MM.1S (cell line): ENCODE data around the gene SLC38A8.

ENCODE experiments used
- EZH2 ChIP-seq: fragments of 300-600 bp; sonication (generic); optimal IDR thresholded peaks from 2 replicates; pipeline ENCODE3; 2017; ENCODE audit warnings: low read depth, mild to moderate bottlenecking, antibody characterized with exemption, low read length, mixed read lengths
- EZH2phosphoT487 ChIP-seq: fragments of 300-600 bp; sonication (generic); IDR thresholded peaks from 2 replicates; pipeline ENCODE4 v1.6.1; 2018; ENCODE audit warnings: antibody characterized with exemption, low read length
- TF ChIP-seq, protein P1 (sequence below): fragments of 300-600 bp; sonication (generic); IDR thresholded peaks from 2 replicates; pipeline ENCODE4 v1.5.1; 2016; ENCODE audit warnings: antibody characterized with exemption, low read length, mixed read lengths

DNA sequence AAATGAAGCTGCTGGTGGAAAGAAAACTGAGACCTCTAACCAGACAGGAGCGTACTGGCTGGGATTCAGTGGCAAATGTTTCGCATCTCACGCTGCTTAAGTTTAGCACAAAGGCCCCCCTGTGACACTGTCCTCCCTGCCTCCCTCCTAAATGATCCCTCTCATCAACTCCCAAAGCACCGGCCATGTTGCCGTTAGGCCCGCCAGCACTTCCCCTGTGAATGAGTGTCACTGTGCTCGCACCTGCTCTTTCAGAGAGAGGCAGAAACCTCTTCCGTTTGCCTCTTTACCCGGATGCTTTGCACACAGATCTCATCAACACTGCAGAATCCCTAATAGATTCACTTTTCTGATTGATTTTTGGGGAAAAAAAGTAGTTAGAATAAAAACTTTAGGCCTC, 47.6 kb upstream of the SLC38A8 start:
- TF ChIP-seq, protein P1, sequence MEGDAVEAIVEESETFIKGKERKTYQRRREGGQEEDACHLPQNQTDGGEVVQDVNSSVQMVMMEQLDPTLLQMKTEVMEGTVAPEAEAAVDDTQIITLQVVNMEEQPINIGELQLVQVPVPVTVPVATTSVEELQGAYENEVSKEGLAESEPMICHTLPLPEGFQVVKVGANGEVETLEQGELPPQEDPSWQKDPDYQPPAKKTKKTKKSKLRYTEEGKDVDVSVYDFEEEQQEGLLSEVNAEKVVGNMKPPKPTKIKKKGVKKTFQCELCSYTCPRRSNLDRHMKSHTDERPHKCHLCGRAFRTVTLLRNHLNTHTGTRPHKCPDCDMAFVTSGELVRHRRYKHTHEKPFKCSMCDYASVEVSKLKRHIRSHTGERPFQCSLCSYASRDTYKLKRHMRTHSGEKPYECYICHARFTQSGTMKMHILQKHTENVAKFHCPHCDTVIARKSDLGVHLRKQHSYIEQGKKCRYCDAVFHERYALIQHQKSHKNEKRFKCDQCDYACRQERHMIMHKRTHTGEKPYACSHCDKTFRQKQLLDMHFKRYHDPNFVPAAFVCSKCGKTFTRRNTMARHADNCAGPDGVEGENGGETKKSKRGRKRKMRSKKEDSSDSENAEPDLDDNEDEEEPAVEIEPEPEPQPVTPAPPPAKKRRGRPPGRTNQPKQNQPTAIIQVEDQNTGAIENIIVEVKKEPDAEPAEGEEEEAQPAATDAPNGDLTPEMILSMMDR = no peak
- TF ChIP-seq EZH2phosphoT487 = no peak
- TF ChIP-seq EZH2 = no peak
